ENCODE results near the gene SET.

Gene SET

DNA sequence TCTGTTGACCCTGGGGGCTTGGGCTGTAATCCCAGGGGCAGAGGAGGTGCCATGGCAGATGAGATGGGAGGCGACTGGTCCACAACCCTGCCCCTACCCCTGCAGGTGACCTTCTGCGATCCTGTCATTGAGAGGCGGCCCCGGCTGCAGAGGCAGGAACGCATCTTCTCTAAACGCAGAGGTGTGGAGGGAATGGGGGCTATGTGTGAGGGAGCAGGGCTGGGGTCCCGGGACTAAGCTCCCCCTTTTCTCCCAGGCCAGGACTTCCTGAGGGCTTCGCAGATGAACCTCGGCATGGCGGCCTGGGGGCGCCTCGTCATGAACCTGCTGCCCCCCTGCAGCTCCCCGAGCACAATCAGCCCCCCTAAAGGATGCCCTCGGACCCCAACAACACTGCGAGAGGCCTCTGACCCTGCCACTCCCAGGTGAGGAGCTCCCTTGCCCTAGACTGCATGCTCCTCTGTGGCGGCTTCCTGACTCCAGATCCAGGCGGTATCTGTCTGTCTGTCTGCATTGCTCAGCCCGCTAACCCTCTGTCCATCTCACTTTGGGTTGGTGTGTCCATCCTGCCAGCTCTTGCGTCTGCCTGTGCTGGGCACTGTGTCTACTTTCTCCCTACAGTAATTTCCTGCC is 25.0 kb downstream of the SET start:
- DNase-seq = no peak

DNA sequence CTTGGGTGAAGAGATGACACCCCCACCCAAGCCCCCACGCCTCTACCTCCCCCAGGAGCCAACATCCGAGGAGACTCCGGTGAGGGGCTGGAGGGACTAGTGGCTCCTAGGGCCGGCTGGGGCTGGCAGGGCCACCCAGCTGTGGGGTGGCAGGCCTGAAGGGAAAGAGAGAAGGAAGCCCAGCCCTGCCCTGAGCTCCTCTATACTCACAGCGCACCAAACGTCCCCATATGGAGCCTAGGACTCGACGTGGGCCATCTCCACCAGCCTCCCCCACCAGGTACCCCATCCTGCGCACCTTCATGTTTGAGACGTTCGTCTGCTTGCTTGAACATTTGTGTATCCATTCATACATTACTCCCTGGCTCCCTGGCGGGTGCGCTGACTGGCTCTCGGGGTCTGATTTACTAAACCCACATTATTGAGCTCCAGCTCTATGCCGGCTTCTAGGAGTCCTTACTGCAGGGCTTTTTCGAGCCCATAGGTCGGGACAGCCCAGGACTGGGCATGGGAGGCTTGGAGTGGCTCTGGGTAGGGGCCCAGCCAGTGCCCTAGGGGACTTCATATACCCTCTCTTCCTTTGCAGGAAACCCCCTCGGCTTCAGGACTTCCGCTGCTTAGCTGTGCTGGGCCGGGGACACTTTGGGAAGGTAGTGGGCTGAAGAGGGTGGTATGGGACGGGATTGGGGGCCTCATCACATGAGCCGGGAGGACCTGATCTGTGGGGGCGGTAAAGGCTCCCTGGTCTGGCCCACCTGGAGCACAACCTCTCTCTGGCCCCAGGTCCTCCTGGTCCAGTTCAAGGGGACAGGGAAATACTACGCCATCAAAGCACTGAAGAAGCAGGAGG is 25.8 kb downstream of the SET start:
- DNase-seq = no peak

DNA sequence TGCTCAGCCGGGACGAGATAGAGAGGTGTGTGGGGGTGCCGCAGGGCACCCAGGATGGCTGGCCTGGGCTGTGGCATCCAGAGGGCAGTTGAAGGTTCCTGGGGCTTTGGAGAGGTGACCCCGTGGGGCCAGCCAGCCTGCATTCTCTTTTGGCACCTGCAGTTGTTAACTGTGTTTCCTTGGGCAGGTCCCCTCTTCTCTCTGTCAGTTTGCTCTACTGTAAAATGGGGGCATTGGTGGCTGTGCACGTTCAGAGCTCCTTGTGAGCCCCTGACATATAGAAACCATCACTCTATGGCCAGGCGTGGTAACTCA is 26.4 kb downstream of the SET start:
- no peak for DNase-seq

GRCh38 chr9:128716581-128717254 is 27.7 kb downstream of the SET start:
- DNase-seq = peak; percentile 36

- no peak for DNase-seq
Observed at GRCh38 chr9:128718047-128718446, 29.0 kb downstream of the SET start.

DNA sequence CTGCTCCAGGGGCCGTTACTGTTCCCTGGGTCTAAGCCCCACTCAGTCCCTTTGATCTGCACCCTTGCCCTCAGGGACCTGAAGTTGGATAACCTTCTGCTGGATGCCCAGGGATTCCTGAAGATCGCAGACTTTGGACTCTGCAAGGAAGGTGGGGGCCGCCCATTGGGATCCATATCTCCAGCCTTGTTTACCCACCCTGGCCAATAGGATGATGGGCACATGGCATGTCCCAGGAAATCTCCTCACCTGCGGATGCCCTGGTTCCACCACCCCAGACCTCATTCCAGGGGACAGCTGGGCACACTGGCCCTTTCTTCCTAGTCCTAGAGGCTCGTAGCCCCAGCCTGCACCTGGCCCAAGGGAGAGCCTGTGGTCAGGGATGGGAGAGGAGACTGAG is 29.5 kb downstream of the SET start:
- no peak for DNase-seq

- no peak for DNase-seq
Observed at GRCh38 chr9:128719919-128720605, 31.0 kb downstream of the SET start.

GRCh38 chr9:128720841-128721486 is 31.9 kb downstream of the SET start:
- DNase-seq = no peak

GRCh38 chr9:128721487-128722010 is 32.5 kb downstream of the SET start:
- no peak for DNase-seq

DNA sequence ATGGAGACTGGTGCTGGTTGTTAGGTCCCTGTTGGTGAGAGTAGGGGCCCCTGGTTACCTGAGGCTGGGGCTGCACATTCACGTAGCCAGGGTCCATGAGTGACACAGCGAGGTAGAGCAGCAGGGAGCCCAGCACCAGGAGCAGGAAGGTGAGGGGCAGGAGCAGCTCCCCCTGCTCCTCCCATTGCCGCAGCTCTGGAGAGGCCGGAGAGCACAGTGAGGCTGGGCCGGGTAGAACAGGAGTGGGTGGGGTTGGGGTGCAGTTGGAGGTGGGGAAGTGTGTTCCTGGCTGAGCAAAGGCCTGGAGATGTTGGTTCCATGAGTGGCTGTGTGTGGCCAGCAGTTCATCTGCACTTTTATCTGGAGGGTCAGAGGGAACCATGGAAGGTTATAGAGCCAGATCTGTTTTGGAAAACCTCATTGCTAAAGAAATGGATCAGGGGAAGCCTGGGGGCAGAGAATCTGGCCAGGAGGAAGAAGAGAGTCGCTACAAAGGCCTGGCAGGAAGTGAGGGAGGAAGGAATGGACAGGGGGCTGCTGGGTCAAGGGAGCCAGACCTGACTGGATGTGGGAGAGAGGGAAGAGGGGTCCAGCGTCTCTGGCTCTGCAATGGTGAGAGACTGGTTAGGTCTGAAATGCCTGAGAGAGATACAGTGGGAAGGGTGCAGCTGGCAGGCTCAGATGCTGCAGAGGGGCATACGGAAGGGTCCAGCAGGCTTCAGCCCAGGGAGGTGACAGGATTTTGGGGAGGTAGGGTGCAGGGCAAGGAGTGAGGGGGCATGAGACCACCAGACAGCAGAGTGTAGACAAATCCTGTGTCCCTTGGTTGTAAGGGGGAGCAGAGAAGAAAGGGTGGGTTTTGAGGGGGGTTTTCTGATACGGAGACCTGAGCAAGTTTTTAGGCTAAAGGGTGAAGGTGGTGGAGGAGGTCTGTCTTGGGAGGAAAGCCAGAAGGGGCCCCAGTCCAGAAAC is 33.6 kb downstream of the SET start:
- no peak for DNase-seq

DNA sequence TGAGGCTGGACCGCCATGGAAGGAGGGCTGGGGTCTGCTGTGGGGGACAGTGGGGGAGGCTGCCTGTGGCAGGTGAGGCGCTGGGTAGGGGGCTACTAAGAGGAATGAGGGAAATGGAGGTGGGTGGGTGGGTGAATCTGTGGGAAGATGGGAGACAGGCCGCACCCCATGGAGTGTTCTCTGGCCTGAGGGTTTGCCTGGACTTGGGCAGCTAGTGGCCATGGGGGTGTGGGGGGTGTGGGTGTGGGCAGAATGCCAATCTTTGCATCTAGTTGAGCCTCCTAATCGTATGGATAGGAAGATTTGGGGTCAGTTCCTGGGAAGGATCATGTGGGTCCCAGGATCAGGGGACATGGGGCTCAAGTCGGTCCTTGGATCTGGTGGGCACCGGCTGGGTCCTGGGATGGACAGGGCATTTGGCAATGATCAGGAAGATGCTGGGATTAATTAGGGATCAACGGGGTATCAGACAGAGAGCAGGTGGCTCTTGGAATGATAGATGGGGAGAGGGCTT is 34.4 kb downstream of the SET start:
- no peak for DNase-seq

GRCh38 chr9:128723866-128724743 is 35.1 kb downstream of the SET start, which contains the start of gene ZDHHC12:
Gene ZDHHC12 (minus strand): TSS chr9:128724127. CDS start chr9:128724093, 34 bp downstream.
- peak; percentile 100 for DNase-seq

- DNase-seq = peak; percentile 100
Observed at GRCh38 chr9:128724744-128725211, 35.8 kb downstream of the SET start.

DNA sequence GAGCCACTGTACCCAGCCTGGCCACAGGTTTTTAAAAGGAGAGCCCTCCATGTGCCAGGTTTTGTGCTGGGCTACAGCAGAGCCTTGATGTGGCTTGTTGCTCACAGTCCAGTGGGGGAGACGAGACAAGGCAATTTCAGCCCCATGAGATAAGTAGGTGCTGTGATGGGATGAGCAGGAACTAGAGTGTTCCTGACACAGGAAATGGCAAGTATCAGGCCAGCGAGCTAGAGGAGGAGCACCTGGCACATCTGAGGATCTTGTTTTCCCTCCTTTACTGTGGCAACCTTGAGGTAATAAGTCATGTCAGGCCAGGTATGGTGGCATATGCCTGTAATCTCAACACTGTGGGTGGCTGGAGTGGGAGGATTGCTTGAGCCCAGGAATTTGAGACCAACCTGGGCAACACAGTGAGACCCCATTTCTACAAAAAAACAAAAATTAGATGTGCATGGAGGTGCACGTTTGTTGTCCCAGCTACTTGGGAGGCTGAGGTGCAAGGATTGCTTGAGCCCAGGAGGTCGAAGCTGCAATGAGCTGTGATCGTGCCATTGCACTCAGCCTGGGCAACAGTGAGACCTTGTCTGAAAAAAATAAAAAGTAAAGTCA is 38.7 kb downstream of the SET start:
- DNase-seq = no peak

DNA sequence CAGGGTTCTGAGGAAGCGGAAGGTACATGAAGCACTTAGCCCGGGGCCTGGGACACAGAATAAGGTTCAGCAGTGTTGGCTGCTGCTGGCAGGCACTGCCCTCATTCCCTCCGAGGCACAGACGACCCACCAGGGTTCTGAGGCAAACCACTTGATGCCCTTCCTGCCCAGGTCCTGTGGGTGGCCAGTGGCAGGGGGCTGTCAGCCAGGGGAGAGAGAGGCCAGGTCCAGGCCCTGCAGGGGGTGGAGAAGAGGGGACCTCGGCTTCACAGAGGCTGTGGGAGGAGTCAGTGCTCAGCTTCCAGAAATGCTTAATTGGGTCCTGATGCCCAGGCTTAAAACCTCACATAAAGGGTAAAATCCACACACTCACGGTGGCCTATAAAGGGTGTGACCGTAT is 39.3 kb downstream of the SET start:
- no peak for DNase-seq

DNA sequence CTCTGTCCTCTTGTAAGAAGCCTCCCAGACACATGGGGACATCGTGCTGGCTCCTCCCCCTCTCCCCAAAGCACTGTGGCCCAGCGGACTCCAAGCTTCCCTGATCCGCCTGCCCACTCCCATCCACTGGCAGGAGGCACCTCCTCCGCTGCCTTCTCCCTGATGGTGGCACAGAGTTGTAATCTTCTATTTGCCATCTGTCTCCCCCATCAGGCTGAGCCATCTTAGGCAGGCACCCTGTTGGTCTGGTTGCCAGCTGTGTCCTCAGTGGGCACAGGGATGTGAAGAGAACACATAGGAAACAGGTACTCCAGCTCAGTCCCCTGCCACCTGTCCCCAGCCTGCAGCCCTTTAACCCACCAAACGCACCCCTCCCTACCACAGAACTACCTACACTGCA is 40.3 kb downstream of the SET start:
- peak; percentile 85 for DNase-seq

DNA sequence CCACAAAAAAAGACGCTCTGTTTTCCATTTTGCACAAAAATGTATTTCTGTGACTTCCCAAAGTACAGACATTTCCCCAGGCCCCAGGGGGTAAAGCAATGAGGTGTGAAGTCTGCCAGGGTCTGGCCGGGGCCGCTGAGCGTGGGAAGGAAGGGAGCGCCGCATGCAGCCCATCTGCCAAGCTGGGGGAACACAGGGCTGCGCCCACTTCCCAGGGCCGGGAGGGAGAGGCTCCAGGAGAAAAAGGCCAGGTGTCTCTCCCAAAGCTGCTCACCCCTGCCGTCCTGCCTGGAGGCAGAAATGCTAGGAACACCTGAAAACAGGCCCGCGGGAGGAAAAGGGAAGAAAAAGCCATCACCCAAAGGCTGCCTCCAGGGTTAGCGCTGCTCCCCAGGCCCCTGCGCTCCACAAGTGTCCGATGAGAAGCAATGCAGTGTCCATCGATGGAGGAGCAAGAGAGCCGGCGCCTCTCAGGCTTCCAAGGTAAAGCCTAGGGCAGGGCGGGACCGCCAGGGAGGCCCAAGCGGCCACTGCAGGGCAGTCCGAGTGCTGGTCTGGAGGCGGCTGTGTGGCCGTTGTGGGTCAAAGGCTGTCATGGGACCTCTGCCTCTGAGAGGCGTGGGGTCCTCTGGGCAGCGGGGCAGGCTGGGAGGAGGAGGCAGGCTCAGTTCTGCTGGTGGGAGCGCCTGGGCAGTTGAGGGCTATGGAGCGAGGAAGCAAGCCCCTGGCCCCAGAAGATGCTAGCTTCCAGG is 40.9 kb downstream of the SET start:
- DNase-seq = peak; percentile 81

GRCh38 chr9:128731093-128731492 is 42.1 kb downstream of the SET start:
- DNase-seq = no peak

DNA sequence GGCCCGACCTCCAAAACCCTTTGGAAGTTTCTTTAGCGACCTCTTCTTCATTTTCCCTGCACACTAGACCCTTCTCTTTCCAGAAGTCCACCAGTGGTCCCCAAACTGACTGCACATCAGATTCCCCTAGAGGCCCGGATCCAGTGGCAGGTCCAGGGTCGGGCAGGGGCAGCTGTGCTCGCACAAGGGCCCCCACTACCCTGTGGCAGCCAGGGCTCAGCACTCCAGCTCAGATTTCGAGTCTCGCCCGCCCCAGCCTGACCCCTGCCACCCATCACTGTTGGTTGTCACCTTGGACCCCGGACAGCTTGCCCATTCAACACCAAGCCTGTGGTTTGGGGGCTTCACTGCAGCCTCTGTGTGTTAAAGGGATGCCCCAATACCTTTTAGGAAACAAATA is 42.7 kb downstream of the SET start:
- DNase-seq = no peak
